GM23338 (cell line): ENCODE measurements around the gene ARL8B. TPM values are rescaled to one million over a fixed set of nuclear protein-coding genes. Genes with fewer than 3 reads are reported as not detected.

Experiments
- ATAC-seq: fragments of 200-7000 bp; cut with Tn5 transposase; 3 replicates; pipeline ENCODE4 v1.9.1; 2020
- DNase-seq: peaks from one replicate; pipeline ENCODE4 v3.0.0-alpha.2; 2015; ENCODE audit warnings: low spot score
- H2AFZ ChIP-seq: fragments of 200-600 bp; sonication (generic); 2 replicates; pipeline ENCODE4 v1.8.0; 2016; ENCODE audit warnings: antibody characterized with exemption, mild to moderate bottlenecking, moderate library complexity
- H3F3A ChIP-seq: fragments of 200-600 bp; sonication (generic); replicated peaks from 2 replicates; pipeline ENCODE4 v1.8.0; 2017; ENCODE audit warnings: antibody characterized with exemption, mixed run types, low read depth
- H3K27ac ChIP-seq: fragments of 200-600 bp; sonication (generic); 2 replicates; pipeline ENCODE4 v1.6.1; 2016; ENCODE audit warnings: low read depth
- H3K27me3 ChIP-seq: fragments of 200-600 bp; sonication (generic); 2 replicates; pipeline ENCODE4 v1.8.0; 2016; ENCODE audit warnings: mild to moderate bottlenecking, mixed run types, moderate library complexity; ENCODE audit not compliant: insufficient read depth
- H3K36me3 ChIP-seq: fragments of 200-600 bp; sonication (generic); 2 replicates; pipeline ENCODE4 v1.8.0; 2016; ENCODE audit warnings: mild to moderate bottlenecking; ENCODE audit not compliant: insufficient read depth
- H3K4me1 ChIP-seq: fragments of 200-600 bp; sonication (generic); 2 replicates; pipeline ENCODE4 v1.8.0; 2016; ENCODE audit warnings: mild to moderate bottlenecking, moderate library complexity; ENCODE audit not compliant: insufficient read depth
- H3K4me2 ChIP-seq: fragments of 200-600 bp; sonication (generic); 2 replicates; pipeline ENCODE4 v1.7.1; 2017; ENCODE audit warnings: mixed run types
- H3K4me3 ChIP-seq: fragments of 200-600 bp; sonication (generic); 2 replicates; pipeline ENCODE4 v1.6.1; 2016; ENCODE audit warnings: mixed run types
- H3K79me2 ChIP-seq: fragments of 200-600 bp; sonication (generic); replicated peaks from 2 replicates; pipeline ENCODE4 v1.8.0; 2017; ENCODE audit warnings: mild to moderate bottlenecking; ENCODE audit not compliant: insufficient read depth
- H3K9me2 ChIP-seq: fragments of 200-600 bp; sonication (generic); 2 replicates; pipeline ENCODE4 v1.8.0; 2017; ENCODE audit not compliant: insufficient read depth
- H4K20me1 ChIP-seq: fragments of 200-600 bp; sonication (generic); replicated peaks from 2 replicates; pipeline ENCODE4 v1.8.0; 2017; ENCODE audit warnings: mild to moderate bottlenecking; ENCODE audit not compliant: insufficient read depth
- H3K27ac Mint-ChIP-seq: 2 replicates; pipeline ENCODE4 v1.8.0; 2020; ENCODE audit warnings: inconsistent platforms, mild to moderate bottlenecking, moderate library complexity, mixed read lengths
- H3K27me3 Mint-ChIP-seq: 3 replicates; pipeline ENCODE4 v1.8.0; 2022; ENCODE audit warnings: low read depth, mild to moderate bottlenecking, moderate library complexity, mixed read lengths, inconsistent platforms; ENCODE audit not compliant: insufficient read depth, poor library complexity
- H3K36me3 Mint-ChIP-seq: 3 replicates; pipeline ENCODE4 v1.8.0; 2021; ENCODE audit warnings: low read depth, mild to moderate bottlenecking, inconsistent platforms, moderate library complexity, mixed read lengths
- H3K4me1 Mint-ChIP-seq: 3 replicates; pipeline ENCODE4 v1.8.0; 2020; ENCODE audit warnings: mild to moderate bottlenecking, inconsistent platforms, mixed read lengths
- H3K4me3 Mint-ChIP-seq: 3 replicates; pipeline ENCODE4 v1.8.0; 2021; ENCODE audit warnings: moderate library complexity, mild to moderate bottlenecking, inconsistent platforms, mixed read lengths
- H3K9me3 Mint-ChIP-seq: 3 replicates; pipeline ENCODE4 v1.8.0; 2020; ENCODE audit warnings: moderate library complexity, mild to moderate bottlenecking, inconsistent platforms, mixed read lengths
- CREB1 ChIP-seq: fragments of 250-450 bp; sonication (Bioruptor Pico); IDR thresholded peaks from 2 replicates; pipeline ENCODE4 v1.5.0; 2020; ENCODE audit warnings: low read depth, mild to moderate bottlenecking, moderate library complexity
- EZH2 ChIP-seq: fragments of 200-600 bp; sonication (generic); IDR thresholded peaks from one replicate; pipeline ENCODE4 v1.8.0; 2017; ENCODE audit warnings: antibody characterized with exemption, mild to moderate bottlenecking, low read depth; ENCODE audit not compliant: unreplicated experiment
- EZH2phosphoT487 ChIP-seq: fragments of 200-600 bp; sonication (generic); IDR thresholded peaks from one replicate; pipeline ENCODE4 v1.8.1; 2018; ENCODE audit warnings: antibody characterized with exemption; ENCODE audit not compliant: unreplicated experiment
- JUNB ChIP-seq: IDR thresholded peaks from one replicate; pipeline ENCODE4 v1.6.1; 2016; ENCODE audit warnings: antibody characterized with exemption; ENCODE audit not compliant: unreplicated experiment
- NANOG ChIP-seq: IDR thresholded peaks from 2 replicates; pipeline ENCODE4 v1.6.1; 2016; ENCODE audit warnings: antibody characterized with exemption, borderline replicate concordance
- POLR2AphosphoS5 ChIP-seq: IDR thresholded peaks from 2 replicates; pipeline ENCODE4 v1.6.1; 2016; ENCODE audit warnings: antibody characterized with exemption, low read depth
- ZNF114 ChIP-seq: fragments of 250-450 bp; sonication (Bioruptor Pico); IDR thresholded peaks from 2 replicates; pipeline ENCODE4 v1.5.0; 2020; ENCODE audit warnings: mild to moderate bottlenecking, moderate library complexity
- ZNF331 ChIP-seq: fragments of 250-450 bp; sonication (Bioruptor Pico); IDR thresholded peaks from 2 replicates; pipeline ENCODE4 v1.5.0; 2020; ENCODE audit warnings: low read depth, mild to moderate bottlenecking, moderate library complexity
- polyA plus RNA-seq: library from polyadenylated mRNA; unstranded; fragments of >200 nt; fragmentation: Nextera tagmentation; extraction: Ambion mirVana; gene quantifications from 2 replicates; pipeline ENCODE4 v1.2.1, GENCODE V29; 2016
- total RNA-seq: library from RNA; depleted of rRNA; stranded (reverse); fragments of >200 nt; shearing (Covaris generic); gene quantifications from 2 replicates; pipeline ENCODE4 v1.2.3, GENCODE V29; 2014
- TF ChIP-seq, protein P1 (sequence below): fragments of 250-450 bp; sonication (Bioruptor Pico); IDR thresholded peaks from 2 replicates; pipeline ENCODE4 v1.5.0; 2020; ENCODE audit warnings: mild to moderate bottlenecking, moderate library complexity
- TF ChIP-seq, protein P2 (sequence below), 2 experiments: fragments of 200-600 bp in 1 of 2; sonication (generic) in 1 of 2; conservative IDR thresholded peaks; 2 replicates each; pipeline versions ENCODE4 v1.5.1 to v1.6.1; 2016 to 2017; ENCODE audit warnings: antibody characterized with exemption in 2 of 2, low read depth in 2 of 2, mild to moderate bottlenecking in 2 of 2, moderate library complexity in 1 of 2
- TF ChIP-seq, protein P3 (sequence below): IDR thresholded peaks from 2 replicates; pipeline ENCODE4 v1.6.1; 2016; ENCODE audit warnings: antibody characterized with exemption
- TF ChIP-seq, protein P4 (sequence below): IDR thresholded peaks from one replicate; pipeline ENCODE4 v1.6.1; 2018; ENCODE audit warnings: antibody characterized with exemption; ENCODE audit not compliant: unreplicated experiment

The ARL8B gene
- total and polyA plus RNA-seq, 2 experiments from 2014 or later: 25.5 to 40.8 TPM

DNA sequence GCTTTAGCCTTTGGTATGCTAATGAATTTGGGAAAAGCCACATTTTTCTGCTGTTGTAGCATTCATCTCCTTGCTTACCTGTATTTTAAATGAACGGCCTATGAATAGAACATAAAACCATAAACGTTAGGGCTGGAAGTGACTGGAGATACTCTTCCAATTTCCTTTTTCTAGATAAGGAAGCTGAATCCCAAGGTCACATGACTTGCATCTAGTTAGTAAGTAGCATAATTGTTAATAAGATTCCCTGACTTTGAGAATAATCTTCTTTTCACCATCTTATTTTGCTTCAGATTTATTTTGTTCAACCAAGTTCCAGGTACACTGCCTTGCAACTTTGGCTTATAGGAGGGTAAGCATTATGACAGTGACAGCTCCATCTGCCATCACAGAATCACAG is 44.8 kb downstream of the ARL8B start:
- no peak for TF ChIP-seq ZNF114
- TF ChIP-seq, protein P1, sequence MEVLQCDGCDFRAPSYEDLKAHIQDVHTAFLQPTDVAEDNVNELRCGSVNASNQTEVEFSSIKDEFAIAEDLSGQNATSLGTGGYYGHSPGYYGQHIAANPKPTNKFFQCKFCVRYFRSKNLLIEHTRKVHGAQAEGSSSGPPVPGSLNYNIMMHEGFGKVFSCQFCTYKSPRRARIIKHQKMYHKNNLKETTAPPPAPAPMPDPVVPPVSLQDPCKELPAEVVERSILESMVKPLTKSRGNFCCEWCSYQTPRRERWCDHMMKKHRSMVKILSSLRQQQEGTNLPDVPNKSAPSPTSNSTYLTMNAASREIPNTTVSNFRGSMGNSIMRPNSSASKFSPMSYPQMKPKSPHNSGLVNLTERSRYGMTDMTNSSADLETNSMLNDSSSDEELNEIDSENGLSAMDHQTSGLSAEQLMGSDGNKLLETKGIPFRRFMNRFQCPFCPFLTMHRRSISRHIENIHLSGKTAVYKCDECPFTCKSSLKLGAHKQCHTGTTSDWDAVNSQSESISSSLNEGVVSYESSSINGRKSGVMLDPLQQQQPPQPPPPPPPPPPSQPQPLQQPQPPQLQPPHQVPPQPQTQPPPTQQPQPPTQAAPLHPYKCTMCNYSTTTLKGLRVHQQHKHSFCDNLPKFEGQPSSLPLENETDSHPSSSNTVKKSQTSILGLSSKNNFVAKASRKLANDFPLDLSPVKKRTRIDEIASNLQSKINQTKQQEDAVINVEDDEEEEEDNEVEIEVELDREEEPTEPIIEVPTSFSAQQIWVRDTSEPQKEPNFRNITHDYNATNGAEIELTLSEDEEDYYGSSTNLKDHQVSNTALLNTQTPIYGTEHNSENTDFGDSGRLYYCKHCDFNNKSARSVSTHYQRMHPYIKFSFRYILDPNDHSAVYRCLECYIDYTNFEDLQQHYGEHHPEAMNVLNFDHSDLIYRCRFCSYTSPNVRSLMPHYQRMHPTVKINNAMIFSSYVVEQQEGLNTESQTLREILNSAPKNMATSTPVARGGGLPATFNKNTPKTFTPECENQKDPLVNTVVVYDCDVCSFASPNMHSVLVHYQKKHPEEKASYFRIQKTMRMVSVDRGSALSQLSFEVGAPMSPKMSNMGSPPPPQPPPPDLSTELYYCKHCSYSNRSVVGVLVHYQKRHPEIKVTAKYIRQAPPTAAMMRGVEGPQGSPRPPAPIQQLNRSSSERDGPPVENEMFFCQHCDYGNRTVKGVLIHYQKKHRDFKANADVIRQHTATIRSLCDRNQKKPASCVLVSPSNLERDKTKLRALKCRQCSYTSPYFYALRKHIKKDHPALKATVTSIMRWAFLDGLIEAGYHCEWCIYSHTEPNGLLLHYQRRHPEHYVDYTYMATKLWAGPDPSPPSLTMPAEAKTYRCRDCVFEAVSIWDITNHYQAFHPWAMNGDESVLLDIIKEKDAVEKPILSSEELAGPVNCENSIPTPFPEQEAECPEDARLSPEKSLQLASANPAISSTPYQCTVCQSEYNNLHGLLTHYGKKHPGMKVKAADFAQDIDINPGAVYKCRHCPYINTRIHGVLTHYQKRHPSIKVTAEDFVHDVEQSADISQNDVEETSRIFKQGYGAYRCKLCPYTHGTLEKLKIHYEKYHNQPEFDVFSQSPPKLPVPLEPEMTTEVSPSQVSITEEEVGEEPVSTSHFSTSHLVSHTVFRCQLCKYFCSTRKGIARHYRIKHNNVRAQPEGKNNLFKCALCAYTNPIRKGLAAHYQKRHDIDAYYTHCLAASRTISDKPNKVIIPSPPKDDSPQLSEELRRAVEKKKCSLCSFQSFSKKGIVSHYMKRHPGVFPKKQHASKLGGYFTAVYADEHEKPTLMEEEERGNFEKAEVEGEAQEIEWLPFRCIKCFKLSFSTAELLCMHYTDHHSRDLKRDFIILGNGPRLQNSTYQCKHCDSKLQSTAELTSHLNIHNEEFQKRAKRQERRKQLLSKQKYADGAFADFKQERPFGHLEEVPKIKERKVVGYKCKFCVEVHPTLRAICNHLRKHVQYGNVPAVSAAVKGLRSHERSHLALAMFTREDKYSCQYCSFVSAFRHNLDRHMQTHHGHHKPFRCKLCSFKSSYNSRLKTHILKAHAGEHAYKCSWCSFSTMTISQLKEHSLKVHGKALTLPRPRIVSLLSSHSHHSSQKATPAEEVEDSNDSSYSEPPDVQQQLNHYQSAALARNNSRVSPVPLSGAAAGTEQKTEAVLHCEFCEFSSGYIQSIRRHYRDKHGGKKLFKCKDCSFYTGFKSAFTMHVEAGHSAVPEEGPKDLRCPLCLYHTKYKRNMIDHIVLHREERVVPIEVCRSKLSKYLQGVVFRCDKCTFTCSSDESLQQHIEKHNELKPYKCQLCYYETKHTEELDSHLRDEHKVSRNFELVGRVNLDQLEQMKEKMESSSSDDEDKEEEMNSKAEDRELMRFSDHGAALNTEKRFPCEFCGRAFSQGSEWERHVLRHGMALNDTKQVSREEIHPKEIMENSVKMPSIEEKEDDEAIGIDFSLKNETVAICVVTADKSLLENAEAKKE: no peak
- TF ChIP-seq, protein P2, sequence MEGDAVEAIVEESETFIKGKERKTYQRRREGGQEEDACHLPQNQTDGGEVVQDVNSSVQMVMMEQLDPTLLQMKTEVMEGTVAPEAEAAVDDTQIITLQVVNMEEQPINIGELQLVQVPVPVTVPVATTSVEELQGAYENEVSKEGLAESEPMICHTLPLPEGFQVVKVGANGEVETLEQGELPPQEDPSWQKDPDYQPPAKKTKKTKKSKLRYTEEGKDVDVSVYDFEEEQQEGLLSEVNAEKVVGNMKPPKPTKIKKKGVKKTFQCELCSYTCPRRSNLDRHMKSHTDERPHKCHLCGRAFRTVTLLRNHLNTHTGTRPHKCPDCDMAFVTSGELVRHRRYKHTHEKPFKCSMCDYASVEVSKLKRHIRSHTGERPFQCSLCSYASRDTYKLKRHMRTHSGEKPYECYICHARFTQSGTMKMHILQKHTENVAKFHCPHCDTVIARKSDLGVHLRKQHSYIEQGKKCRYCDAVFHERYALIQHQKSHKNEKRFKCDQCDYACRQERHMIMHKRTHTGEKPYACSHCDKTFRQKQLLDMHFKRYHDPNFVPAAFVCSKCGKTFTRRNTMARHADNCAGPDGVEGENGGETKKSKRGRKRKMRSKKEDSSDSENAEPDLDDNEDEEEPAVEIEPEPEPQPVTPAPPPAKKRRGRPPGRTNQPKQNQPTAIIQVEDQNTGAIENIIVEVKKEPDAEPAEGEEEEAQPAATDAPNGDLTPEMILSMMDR (conservative IDR thresholded peaks at IDR 0.05; ENCODE audit: low read depth in 2 of 2): no peak
- TF ChIP-seq ZNF331: no peak
- TF ChIP-seq CREB1: no peak
- TF ChIP-seq NANOG: no peak
- TF ChIP-seq, protein P3, sequence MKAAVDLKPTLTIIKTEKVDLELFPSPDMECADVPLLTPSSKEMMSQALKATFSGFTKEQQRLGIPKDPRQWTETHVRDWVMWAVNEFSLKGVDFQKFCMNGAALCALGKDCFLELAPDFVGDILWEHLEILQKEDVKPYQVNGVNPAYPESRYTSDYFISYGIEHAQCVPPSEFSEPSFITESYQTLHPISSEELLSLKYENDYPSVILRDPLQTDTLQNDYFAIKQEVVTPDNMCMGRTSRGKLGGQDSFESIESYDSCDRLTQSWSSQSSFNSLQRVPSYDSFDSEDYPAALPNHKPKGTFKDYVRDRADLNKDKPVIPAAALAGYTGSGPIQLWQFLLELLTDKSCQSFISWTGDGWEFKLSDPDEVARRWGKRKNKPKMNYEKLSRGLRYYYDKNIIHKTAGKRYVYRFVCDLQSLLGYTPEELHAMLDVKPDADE: no peak
- TF ChIP-seq POLR2AphosphoS5: no peak
- TF ChIP-seq, protein P4, sequence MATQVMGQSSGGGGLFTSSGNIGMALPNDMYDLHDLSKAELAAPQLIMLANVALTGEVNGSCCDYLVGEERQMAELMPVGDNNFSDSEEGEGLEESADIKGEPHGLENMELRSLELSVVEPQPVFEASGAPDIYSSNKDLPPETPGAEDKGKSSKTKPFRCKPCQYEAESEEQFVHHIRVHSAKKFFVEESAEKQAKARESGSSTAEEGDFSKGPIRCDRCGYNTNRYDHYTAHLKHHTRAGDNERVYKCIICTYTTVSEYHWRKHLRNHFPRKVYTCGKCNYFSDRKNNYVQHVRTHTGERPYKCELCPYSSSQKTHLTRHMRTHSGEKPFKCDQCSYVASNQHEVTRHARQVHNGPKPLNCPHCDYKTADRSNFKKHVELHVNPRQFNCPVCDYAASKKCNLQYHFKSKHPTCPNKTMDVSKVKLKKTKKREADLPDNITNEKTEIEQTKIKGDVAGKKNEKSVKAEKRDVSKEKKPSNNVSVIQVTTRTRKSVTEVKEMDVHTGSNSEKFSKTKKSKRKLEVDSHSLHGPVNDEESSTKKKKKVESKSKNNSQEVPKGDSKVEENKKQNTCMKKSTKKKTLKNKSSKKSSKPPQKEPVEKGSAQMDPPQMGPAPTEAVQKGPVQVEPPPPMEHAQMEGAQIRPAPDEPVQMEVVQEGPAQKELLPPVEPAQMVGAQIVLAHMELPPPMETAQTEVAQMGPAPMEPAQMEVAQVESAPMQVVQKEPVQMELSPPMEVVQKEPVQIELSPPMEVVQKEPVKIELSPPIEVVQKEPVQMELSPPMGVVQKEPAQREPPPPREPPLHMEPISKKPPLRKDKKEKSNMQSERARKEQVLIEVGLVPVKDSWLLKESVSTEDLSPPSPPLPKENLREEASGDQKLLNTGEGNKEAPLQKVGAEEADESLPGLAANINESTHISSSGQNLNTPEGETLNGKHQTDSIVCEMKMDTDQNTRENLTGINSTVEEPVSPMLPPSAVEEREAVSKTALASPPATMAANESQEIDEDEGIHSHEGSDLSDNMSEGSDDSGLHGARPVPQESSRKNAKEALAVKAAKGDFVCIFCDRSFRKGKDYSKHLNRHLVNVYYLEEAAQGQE: no peak
- no peak for TF ChIP-seq EZH2phosphoT487
- TF ChIP-seq EZH2: no peak
- no peak for TF ChIP-seq JUNB
- H3K27me3 Mint-ChIP-seq: peaks cover 1% of the 10 kb centered on the region
- Histone ChIP-seq H3K27me3 (no peaks in the 10 kb centered on the region), H4K20me1 (peaks cover 9% of the 10 kb centered on the region; the same call in 1 of the 2 replicates), H3F3A (no peaks in the 10 kb centered on the region), H3K9me2 (no peaks in the 10 kb centered on the region), H3K4me2 (no peak overlapping the region), H3K4me1 (peaks cover 11% of the 10 kb centered on the region), H3K79me2 (peaks cover 81% of the 10 kb centered on the region), H3K4me3 (no peak overlapping the region), H3K27ac (no peak overlapping the region), H2AFZ (no peak overlapping the region), H3K36me3 (no peaks in the 10 kb centered on the region; the same call in 1 of the 2 replicates)
- no peak overlapping the region for H3K4me3 Mint-ChIP-seq
- peak overlapping the region; percentile 83 for H3K27ac Mint-ChIP-seq
- DNase-seq: no peak
- no peaks in the 10 kb centered on the region for H3K9me3 Mint-ChIP-seq
- no peaks in the 10 kb centered on the region; the same call in 2 of the 3 replicates for H3K36me3 Mint-ChIP-seq
- peaks cover 34% of the 10 kb centered on the region for H3K4me1 Mint-ChIP-seq
- no peak for ATAC-seq
